Fibroblast of peridontal ligament (primary cell): Measurements from ENCODE around the gene TCEA3.

Experiments
- DNase-seq: peaks from one replicate; pipeline ENCODE4 v3.0.0-alpha.2; 2010; ENCODE audit errors: extremely low read depth

The TCEA3 gene

DNA sequence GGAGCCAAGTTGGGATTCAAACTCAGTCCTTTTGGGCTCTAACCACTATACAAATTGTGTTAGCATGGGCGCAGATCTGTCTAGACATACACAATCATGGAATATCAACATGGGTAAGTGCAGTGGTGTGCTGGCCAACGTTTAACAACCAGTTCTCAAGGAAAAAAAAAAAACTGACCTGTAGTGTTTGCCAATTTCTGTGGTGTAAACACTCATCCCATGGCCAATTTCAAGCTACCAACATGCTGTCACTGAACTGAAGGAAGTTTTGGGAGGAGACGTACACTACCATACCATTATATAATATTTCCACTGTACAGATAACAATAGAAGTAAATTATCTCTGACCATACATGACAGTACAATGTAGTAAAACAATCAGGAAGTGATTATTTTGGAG is 3.2 kb downstream of the TCEA3 start:
- no peak for DNase-seq

GRCh38 chr1:23420778-23421177 is 3.8 kb downstream of the TCEA3 start:
- DNase-seq, result no peak

- DNase-seq, result no peak
Observed at GRCh38 chr1:23419180-23419579, 5.4 kb downstream of the TCEA3 start.

GRCh38 chr1:23417570-23417969 is 7.0 kb downstream of the TCEA3 start:
- peak; percentile 36 for DNase-seq

DNA sequence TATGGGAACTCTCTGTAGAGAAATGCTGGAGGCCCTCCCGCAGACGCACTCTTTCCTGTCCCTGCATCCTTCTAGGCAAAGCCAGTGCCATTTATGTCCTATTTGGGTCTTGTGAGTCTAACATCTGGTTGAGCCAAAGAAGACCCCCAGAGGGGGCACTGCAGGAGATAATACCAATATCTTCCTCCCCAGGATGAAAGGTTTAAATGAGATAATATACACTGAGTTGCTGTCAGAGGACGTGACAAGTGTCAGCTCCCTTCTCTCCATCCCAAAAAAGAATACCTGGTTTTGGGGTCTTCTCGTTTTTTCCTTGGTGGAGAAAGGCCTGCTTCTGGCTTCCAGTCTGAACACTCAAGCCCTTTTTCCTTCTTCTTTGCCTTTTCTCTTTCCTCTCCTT is 7.6 kb downstream of the TCEA3 start:
- DNase-seq, result no peak

GRCh38 chr1:23408797-23409290 is 15.7 kb downstream of the TCEA3 start:
- DNase-seq, result no peak

GRCh38 chr1:23407016-23407630 is 17.4 kb downstream of the TCEA3 start:
- DNase-seq, result no peak

GRCh38 chr1:23405946-23406345 is 18.6 kb downstream of the TCEA3 start:
- no peak for DNase-seq

GRCh38 chr1:23403735-23404486 is 20.6 kb downstream of the TCEA3 start:
- DNase-seq, result peak; percentile 93

- DNase-seq, result no peak
Observed at GRCh38 chr1:23403355-23403734, 21.2 kb downstream of the TCEA3 start.

DNA sequence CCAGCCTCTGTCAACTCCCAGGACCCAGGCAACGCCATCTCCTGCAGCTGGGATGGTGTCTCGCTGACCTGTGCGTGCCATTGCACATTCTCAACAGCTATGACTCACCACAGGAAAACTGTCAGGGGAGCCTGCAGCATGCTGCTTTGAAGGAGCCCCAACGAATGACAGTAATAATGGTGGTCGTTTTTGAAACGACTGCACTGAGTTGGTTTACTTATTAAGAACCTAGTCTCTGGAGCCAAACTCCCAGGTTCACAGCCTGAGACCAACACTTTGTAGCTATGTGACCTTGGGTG is 21.6 kb downstream of the TCEA3 start:
- DNase-seq, result peak; percentile 51

DNA sequence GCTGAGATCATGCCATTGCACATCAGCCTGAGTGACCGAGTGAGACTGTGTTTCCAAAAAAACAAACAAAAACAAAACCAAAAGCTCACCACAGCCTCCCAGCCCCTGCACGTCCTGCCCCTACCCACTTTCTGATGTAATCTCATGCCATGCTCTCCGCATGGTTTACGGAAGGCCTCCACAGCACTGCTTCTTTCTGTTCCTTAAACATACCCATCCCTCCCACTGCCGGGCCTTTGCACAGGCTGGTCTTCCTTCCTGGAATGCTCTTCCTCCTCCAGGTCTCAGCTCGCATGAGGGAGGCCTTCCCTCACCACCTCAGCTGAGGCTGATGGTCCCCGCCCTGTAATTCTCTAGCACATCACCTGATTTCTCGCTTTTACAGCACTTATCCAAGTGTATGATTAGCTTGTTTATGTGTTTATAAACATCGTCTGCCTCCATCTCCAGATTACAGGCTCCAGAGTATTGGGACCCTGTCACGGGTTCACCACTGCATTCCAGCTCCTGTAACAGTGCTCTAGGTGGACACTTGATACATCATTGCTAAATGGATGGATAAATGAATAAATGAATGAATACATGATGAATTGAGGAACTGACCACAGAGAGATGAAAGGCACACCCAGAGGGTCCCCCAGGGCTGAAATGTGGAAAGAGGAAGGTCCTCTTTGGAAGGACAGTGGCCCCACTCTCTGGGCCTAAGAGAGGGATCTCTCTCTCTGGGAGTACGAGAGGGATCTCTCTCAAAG is 22.1 kb downstream of the TCEA3 start:
- peak; percentile 46 for DNase-seq

DNA sequence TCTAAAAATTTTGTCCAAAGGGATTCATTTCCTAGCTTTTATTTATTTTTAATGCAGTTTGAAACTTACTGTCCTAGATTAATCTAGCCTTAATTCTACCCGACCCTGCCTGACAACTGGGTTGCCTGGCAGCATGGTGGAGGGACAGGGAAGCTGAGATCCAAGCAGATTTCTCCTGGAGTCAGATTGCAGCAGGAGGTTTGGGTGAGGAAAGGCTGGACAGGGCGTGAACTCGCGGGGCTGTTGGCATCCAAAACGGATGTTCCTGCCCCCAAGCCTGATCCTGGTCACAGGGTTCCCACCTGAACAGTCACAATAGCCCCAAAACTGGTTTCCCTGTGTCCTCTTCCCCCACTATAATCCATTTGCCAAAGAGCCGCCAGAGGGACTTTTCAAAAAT is 23.2 kb downstream of the TCEA3 start:
- no peak for DNase-seq

DNA sequence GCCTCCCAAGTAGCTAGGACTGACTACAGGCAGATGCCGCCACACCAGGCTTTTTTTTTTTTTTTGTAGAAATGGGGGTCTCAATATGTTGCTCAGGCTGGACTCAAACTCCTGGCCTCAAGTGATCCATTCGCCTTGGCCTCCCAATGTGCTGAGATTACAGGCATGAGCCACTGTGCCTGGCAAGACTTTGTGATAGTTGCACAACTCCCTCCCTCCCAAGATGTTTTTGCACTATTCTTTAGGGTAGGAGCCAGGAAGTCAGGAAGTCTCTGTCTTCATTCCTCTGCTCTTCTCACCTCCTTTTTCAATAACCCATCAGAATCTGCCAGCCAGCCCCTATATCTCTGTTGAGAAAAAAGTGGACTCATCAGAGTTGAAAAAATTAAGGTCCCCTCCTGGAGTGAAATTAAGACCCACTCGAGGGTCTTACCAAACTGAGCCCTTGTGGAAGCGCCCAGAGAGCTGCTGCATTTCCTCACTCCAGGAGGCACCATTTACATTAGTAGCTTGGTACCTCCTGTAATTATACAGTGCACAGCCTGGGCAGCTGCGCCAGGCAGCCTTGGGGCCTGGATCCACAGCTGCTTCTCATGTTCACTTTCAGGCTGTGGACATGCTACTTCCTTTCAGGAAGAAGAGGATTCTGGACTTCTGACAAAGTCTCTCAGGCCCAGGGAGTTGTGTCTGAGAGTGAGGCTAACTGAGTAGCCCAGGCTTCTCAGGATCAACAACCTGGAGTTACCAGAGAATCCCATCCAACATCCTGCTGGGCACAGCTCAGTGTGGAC is 24.0 kb downstream of the TCEA3 start:
- DNase-seq, result peak; percentile 58

- DNase-seq, result no peak
Observed at GRCh38 chr1:23399229-23399628, 25.3 kb downstream of the TCEA3 start.

- no peak for DNase-seq
Observed at GRCh38 chr1:23397908-23398307, 26.6 kb downstream of the TCEA3 start.

- DNase-seq, result no peak
Observed at GRCh38 chr1:23396380-23396779, 28.2 kb downstream of the TCEA3 start.

GRCh38 chr1:23395849-23396248 is 28.7 kb downstream of the TCEA3 start:
- DNase-seq, result no peak

DNA sequence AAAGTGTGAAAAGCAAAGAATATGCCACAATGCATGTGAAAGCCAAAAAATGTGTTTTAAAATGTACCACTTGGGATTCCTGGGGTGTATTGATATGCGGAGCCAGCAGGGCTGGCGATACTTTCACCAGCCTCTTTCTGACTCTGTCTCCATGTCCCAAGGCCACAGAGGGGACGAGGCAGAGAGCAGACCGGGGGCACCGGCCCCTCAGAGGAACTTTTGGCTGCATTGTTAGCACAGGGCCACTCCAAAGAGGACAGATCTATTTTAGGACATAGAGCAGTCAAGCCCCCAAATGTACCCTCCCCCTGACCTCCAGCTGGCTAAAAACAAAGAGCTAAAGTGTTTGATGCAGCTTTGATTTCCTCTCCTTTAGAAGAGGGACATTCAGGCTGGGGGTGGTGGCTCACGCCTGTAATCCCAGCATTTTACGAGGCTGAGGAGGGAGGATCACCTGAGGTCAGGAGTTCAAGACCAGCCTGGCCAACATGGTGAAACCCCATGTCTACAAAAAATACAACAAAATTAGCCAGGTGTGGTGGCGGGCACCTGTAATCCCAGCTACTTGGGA is 29.3 kb downstream of the TCEA3 start:
- DNase-seq, result no peak

GRCh38 chr1:23394684-23395083 is 29.9 kb downstream of the TCEA3 start:
- DNase-seq, result peak; percentile 82

DNA sequence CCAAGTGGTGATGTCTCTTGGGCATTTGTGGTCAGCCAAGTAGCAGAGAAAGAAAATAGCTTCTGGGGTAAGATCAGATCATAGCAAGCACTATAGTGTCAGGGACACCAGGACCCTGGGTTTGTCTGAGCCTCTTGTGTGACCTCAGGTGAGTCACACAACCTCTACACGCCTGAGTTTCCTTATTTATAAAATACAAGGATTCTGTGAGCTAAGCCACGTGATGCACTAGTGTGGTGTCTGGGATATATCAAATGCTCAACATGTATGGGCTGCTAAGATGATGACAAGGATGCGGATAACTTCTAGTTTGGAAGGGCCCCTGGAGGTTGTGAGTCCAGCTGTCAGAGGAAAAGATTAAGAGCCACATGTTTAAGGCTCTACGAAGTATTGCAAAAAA is 30.4 kb downstream of the TCEA3 start:
- DNase-seq, result peak; percentile 37

DNA sequence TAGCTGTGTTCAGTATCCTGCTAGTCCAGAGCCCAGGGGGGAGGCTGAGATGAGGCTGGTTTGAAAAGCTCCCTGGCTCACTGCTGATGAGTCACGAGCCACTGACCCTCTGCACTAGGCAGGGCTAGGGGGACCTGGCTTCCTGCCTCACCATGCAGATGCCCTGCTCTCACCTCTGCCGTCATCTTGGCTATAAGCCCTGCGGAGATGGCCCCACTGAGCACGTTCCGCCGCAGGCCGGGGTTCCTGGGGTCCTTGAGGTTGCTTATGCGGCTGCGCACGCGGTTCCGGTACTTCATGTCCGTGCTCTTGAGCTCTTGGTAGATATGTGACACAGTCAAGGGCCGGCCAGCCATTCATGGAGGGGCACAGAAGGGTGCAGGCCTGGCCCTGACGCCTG is 30.8 kb downstream of the TCEA3 start:
- DNase-seq, result peak; percentile 20
